Activated CD4-positive, alpha-beta T cell treated with anti-CD3 and anti-CD28 coated beads, Interleukin-2, amount 50 U/mL, for 24 hours (primary cell): Measurements from ENCODE around the gene SYN1.

Experiments
- DNase-seq, 2 donors: peaks; one replicate each; pipeline ENCODE4 v3.0.0-alpha.2; 2020; ENCODE audit warnings: low read depth in 1 of 2, low spot score in 1 of 2

SYN1 gene

GRCh38 chrX:47634871-47635575 is 15.4 kb upstream of the SYN1 start:
- DNase-seq, result no peak

GRCh38 chrX:47633689-47634590 is 14.3 kb upstream of the SYN1 start:
- DNase-seq, result no peak

GRCh38 chrX:47632666-47633065 is 13.0 kb upstream of the SYN1 start:
- no peak for DNase-seq

- no peak for DNase-seq
These were observed 12.0 kb upstream of the SYN1 start for GRCh38 chrX:47631676-47632075.

GRCh38 chrX:47629419-47630200 is 10.0 kb upstream of the SYN1 start, which contains the start of gene CFP:
Gene CFP (minus strand): TSS chrX:47629930. CDS start chrX:47629844, 86 bp downstream.
- no peak for DNase-seq

GRCh38 chrX:47628982-47629381 is 9.3 kb upstream of the SYN1 start:
- no peak for DNase-seq

- DNase-seq, result no peak
These were observed 5.7 kb upstream of the SYN1 start for GRCh38 chrX:47625365-47625764.

- DNase-seq, result no peak
These were observed 3.9 kb upstream of the SYN1 start for GRCh38 chrX:47623540-47624027.

- no peak for DNase-seq
These were observed 2.2 kb upstream of the SYN1 start for GRCh38 chrX:47621851-47622250.

GRCh38 chrX:47620303-47620685 is 637 bp upstream of the SYN1 start:
- DNase-seq, result no peak

- DNase-seq, result no peak
These were observed 653 bp downstream of the SYN1 start for GRCh38 chrX:47618923-47619485.

- no peak for DNase-seq
These were observed 5.0 kb downstream of the SYN1 start for GRCh38 chrX:47614618-47615017.

- no peak for DNase-seq
These were observed 6.6 kb downstream of the SYN1 start for GRCh38 chrX:47613082-47613481.

GRCh38 chrX:47612418-47612817 is 7.2 kb downstream of the SYN1 start:
- DNase-seq, result no peak

- no peak for DNase-seq
These were observed 7.7 kb downstream of the SYN1 start for GRCh38 chrX:47611926-47612325.

- DNase-seq, result no peak
These were observed 8.2 kb downstream of the SYN1 start for GRCh38 chrX:47611489-47611888.

- DNase-seq, result no peak
These were observed 9.1 kb downstream of the SYN1 start for GRCh38 chrX:47610511-47610910.

- no peak for DNase-seq
These were observed 11.4 kb downstream of the SYN1 start for GRCh38 chrX:47608130-47608810.

- no peak for DNase-seq
These were observed 12.6 kb downstream of the SYN1 start for GRCh38 chrX:47607091-47607490.

- no peak for DNase-seq
These were observed 14.6 kb downstream of the SYN1 start for GRCh38 chrX:47605024-47605423.
